ENCODE data around the gene RUNX3. TPM values are rescaled to one million over a fixed set of nuclear protein-coding genes. Genes with fewer than 3 reads are reported as not detected.

The RUNX3 gene
- polyA plus RNA-seq, 1 donor (not counting 4 experiments of a cell fraction or from before 2014, with no cell fraction given), result not detected

DNA sequence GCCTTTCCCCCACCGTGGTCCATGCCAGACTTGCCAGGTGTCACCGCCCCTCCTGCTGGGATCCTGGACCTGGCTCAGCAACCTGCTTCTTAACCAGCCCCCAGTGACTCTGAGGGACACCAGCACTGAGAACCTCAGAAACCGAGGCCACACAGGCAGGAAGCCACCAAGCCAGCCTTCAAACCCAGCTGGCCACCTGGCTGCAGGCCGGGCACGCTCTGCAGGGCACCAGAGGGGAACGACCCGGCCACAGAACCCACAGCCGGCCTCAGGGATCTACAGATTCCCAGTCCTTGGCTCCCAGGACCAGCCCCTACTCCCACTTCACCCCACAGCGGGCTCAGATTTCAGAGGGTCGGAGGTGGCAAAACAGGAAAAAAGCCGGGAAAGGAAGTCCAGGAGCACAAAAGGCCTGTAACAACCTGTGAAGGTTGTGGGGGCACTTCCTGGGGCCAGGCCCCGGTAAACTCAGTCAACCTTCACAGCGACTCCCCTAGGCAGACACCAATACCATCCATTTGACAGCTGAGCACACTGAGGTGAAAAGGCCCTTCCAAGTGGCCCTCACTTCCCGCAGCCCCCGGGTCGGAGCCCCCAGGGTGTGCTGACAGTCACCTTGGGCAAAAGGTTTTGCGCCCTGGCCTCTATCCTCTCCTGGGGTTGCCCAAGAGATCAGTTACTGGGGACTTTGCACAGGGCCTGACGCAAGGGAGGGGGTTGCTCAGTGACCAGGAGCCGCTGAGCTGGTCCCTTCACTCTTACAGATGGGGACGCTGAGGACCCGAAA lies 14.1 kb downstream of the RUNX3 start:
- dilution Hi-C loops (cut with MboI; ENCODE audit: extremely low pct_ligation_motif_present, low sequenced_read_pairs), result no loop called here
- FAIRE-seq (no peak), DNase-seq (ENCODE audit: low read depth, low spot score) (no peak)
- Histone ChIP-seq H3K9ac (ENCODE audit: control insufficient read depth, extremely low read depth, insufficient read depth, low read length) (no peak overlapping the region), H3K4me2 (ENCODE audit: control insufficient read depth, extremely low read depth, insufficient read depth, low read depth, low read length) (no peak overlapping the region), H3K36me3 (ENCODE audit: control insufficient read depth in 2 of 2, extremely low read depth in 1 of 2, insufficient read depth in 2 of 2, low read length in 2 of 2) (no peaks in the 10 kb centered on the region), H3K79me2 (ENCODE audit: control insufficient read depth, insufficient read depth, low read length) (no peaks in the 10 kb centered on the region), H4K20me1 (ENCODE audit: control insufficient read depth, extremely low read depth, insufficient read depth, low read length) (no peaks in the 10 kb centered on the region), H3K9me3 (ENCODE audit: control insufficient read depth, low read depth, low read length) (no peaks in the 10 kb centered on the region), H2AFZ (ENCODE audit: control insufficient read depth, low read length) (no peak overlapping the region), H3K4me1 (ENCODE audit: control insufficient read depth, extremely low read depth, insufficient read depth, low read length) (no peaks in the 10 kb centered on the region), H3K27ac (ENCODE audit: control insufficient read depth, insufficient read depth, low read length) (no peak overlapping the region), H3K9me1 (ENCODE audit: control insufficient read depth, extremely low read depth, insufficient read depth, low read length) (no peaks in the 10 kb centered on the region), H3K27me3 (ENCODE audit: control insufficient read depth, extremely low read depth, insufficient read depth, low read length) (peaks cover 12% of the 10 kb centered on the region), H3K4me3 (ENCODE audit: control insufficient read depth in 2 of 3, extremely low read depth in 1 of 3, insufficient read depth in 2 of 3, low read depth in 1 of 3, low read length in 3 of 3) (no peak overlapping the region)
- no peak for TF ChIP-seq EZH2 (IDR thresholded peaks at IDR 0.05; ENCODE audit: low read length)
- TF ChIP-seq, protein P1, sequence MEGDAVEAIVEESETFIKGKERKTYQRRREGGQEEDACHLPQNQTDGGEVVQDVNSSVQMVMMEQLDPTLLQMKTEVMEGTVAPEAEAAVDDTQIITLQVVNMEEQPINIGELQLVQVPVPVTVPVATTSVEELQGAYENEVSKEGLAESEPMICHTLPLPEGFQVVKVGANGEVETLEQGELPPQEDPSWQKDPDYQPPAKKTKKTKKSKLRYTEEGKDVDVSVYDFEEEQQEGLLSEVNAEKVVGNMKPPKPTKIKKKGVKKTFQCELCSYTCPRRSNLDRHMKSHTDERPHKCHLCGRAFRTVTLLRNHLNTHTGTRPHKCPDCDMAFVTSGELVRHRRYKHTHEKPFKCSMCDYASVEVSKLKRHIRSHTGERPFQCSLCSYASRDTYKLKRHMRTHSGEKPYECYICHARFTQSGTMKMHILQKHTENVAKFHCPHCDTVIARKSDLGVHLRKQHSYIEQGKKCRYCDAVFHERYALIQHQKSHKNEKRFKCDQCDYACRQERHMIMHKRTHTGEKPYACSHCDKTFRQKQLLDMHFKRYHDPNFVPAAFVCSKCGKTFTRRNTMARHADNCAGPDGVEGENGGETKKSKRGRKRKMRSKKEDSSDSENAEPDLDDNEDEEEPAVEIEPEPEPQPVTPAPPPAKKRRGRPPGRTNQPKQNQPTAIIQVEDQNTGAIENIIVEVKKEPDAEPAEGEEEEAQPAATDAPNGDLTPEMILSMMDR (optimal IDR thresholded peaks at IDR 0.05 in 1 of 3, IDR thresholded peaks at IDR 0.05 in 1 of 3, conservative IDR thresholded peaks at IDR 0.05 in 1 of 3; ENCODE audit: extremely low read depth in 1 of 3, insufficient read depth in 2 of 3, low read length in 3 of 3), result no peak

DNA sequence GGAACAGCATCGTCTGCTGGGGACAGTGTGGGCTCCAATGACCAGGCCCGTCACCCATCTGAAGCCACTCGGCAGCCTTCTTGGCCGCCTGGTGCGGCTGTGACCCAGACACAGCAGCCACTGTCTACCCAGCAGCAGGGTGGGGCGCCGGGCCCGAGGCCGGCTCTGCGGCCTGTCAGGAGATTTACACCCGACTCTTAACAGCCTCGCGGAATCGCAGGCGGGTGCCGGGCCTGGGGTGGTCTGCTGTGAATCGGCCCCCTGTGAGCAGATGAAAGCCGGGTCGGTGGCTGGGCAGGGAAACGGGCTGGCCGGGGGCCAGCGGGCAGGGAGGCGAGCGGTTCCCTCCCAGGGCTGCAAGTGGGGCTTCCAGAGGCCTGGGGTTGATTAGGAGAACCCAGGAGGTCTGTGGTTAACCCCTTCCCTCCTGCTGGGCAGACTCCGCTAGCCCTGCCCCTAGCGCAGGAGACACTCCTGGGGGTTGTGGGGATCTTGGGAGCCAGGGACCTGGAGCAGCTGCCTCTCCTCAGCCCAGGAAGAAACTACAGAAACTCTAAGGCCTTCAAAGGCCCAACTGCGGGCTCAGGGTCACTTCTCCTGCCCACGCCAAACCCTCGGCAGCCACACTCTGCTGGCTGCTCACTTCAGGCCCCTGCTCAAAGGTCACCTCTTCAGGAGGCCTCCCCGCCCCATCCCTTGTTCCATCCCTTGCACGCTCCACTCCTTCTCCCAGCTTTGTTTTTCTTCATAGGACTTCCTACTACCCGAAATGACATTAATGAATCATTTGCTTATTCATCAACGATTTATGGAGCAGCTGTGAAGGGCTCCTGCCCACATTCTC lies 15.6 kb downstream of the RUNX3 start:
- TF ChIP-seq, protein P1 (optimal IDR thresholded peaks at IDR 0.05 in 1 of 3, IDR thresholded peaks at IDR 0.05 in 1 of 3, conservative IDR thresholded peaks at IDR 0.05 in 1 of 3; ENCODE audit: extremely low read depth in 1 of 3, insufficient read depth in 2 of 3, low read length in 3 of 3), result no peak
- TF ChIP-seq EZH2 (IDR thresholded peaks at IDR 0.05; ENCODE audit: low read length), result no peak
- Histone ChIP-seq H3K36me3 (ENCODE audit: control insufficient read depth in 2 of 2, extremely low read depth in 1 of 2, insufficient read depth in 2 of 2, low read length in 2 of 2) (no peaks in the 10 kb centered on the region), H3K4me3 (ENCODE audit: control insufficient read depth in 2 of 3, extremely low read depth in 1 of 3, insufficient read depth in 2 of 3, low read depth in 1 of 3, low read length in 3 of 3) (no peak overlapping the region), H3K4me2 (ENCODE audit: control insufficient read depth, extremely low read depth, insufficient read depth, low read depth, low read length) (no peak overlapping the region), H2AFZ (ENCODE audit: control insufficient read depth, low read length) (no peak overlapping the region), H3K27me3 (ENCODE audit: control insufficient read depth, extremely low read depth, insufficient read depth, low read length) (peaks cover 4% of the 10 kb centered on the region), H3K9ac (ENCODE audit: control insufficient read depth, extremely low read depth, insufficient read depth, low read length) (no peak overlapping the region), H3K27ac (ENCODE audit: control insufficient read depth, insufficient read depth, low read length) (no peak overlapping the region), H3K79me2 (ENCODE audit: control insufficient read depth, insufficient read depth, low read length) (no peaks in the 10 kb centered on the region), H3K4me1 (ENCODE audit: control insufficient read depth, extremely low read depth, insufficient read depth, low read length) (no peaks in the 10 kb centered on the region), H3K9me3 (ENCODE audit: control insufficient read depth, low read depth, low read length) (no peaks in the 10 kb centered on the region), H3K9me1 (ENCODE audit: control insufficient read depth, extremely low read depth, insufficient read depth, low read length) (no peaks in the 10 kb centered on the region), H4K20me1 (ENCODE audit: control insufficient read depth, extremely low read depth, insufficient read depth, low read length) (no peaks in the 10 kb centered on the region)
- dilution Hi-C loops (cut with MboI; ENCODE audit: extremely low pct_ligation_motif_present, low sequenced_read_pairs), result no loop called here
- DNase-seq (ENCODE audit: low read depth, low spot score) (no peak), FAIRE-seq (no peak)

Data from keratinocyte (primary cell).